Measurements from ENCODE around the gene FLT1. TPM values are rescaled to one million over a fixed set of nuclear protein-coding genes. Genes with fewer than 3 reads are reported as not detected.

FLT1 gene
- total RNA-seq, 1 donor from 2014 or later, result 72.4 TPM

GRCh38 chr13:28531845-28532387 lies 37.0 kb upstream of the FLT1 start:
- ATAC-seq, result peak; percentile 37
- H3K4me3 ChIP-seq, result peak overlapping the region; percentile 46
- intact Hi-C loops (cut with DNase I), result no loop called here
- H3K27ac ChIP-seq, result no peak overlapping the region
- H3K27me3 ChIP-seq, result peaks cover 26% of the 10 kb centered on the region
- TF ChIP-seq CTCF (IDR thresholded peaks at IDR 0.05), result no peak
- no peaks in the 10 kb centered on the region for H3K9me3 ChIP-seq
- peaks cover 8% of the 10 kb centered on the region for H3K4me1 ChIP-seq
- DNase-seq, result no peak
- no peaks in the 10 kb centered on the region for H3K36me3 ChIP-seq

GRCh38 chr13:28531077-28531844 lies 36.3 kb upstream of the FLT1 start:
- peak; percentile 45 for ATAC-seq
- no peak overlapping the region for H3K27ac ChIP-seq
- no peak for TF ChIP-seq CTCF (IDR thresholded peaks at IDR 0.05)

GRCh38 chr13:28530729-28531076 lies 35.8 kb upstream of the FLT1 start:
- Histone ChIP-seq H3K9me3 (no peaks in the 10 kb centered on the region), H3K4me1 (peaks cover 8% of the 10 kb centered on the region), H3K27me3 (peaks cover 26% of the 10 kb centered on the region), H3K4me3 (peak overlapping the region; percentile 39), H3K27ac (no peak overlapping the region), H3K36me3 (no peaks in the 10 kb centered on the region)
- intact Hi-C loops (cut with DNase I), result no loop called here
- DNase-seq (no peak), ATAC-seq (no peak)
- TF ChIP-seq CTCF (IDR thresholded peaks at IDR 0.05), result no peak

More at GRCh38 chr13:28531077-28531844, 36.3 kb upstream of the FLT1 start:
- Histone ChIP-seq H3K4me1 (peaks cover 8% of the 10 kb centered on the region), H3K36me3 (no peaks in the 10 kb centered on the region), H3K4me3 (peak overlapping the region; percentile 39), H3K27me3 (peaks cover 26% of the 10 kb centered on the region), H3K9me3 (no peaks in the 10 kb centered on the region)
- peak; percentile 70 for DNase-seq
- intact Hi-C loops (cut with DNase I), result no loop called here

GRCh38 chr13:28529836-28530235 lies 34.9 kb upstream of the FLT1 start:
- DNase-seq (no peak), ATAC-seq (no peak)
- intact Hi-C loops (cut with DNase I), result no loop called here
- Histone ChIP-seq H3K27me3 (peaks cover 26% of the 10 kb centered on the region), H3K36me3 (no peaks in the 10 kb centered on the region), H3K9me3 (no peaks in the 10 kb centered on the region), H3K4me3 (no peak overlapping the region), H3K27ac (no peak overlapping the region), H3K4me1 (peaks cover 8% of the 10 kb centered on the region)
- no peak for TF ChIP-seq CTCF (IDR thresholded peaks at IDR 0.05)

GRCh38 chr13:28528848-28529247 lies 33.9 kb upstream of the FLT1 start:
- intact Hi-C loops (cut with DNase I), result no loop called here
- DNase-seq, result no peak
- Histone ChIP-seq H3K9me3 (no peaks in the 10 kb centered on the region), H3K4me3 (no peak overlapping the region), H3K27ac (no peak overlapping the region), H3K4me1 (peaks cover 8% of the 10 kb centered on the region), H3K27me3 (peaks cover 26% of the 10 kb centered on the region), H3K36me3 (no peaks in the 10 kb centered on the region)
- ATAC-seq, result no peak
- TF ChIP-seq CTCF (IDR thresholded peaks at IDR 0.05), result no peak
